Measurements from ENCODE around the gene ATP8A1. TPM values are rescaled to one million over a fixed set of nuclear protein-coding genes. Genes with fewer than 3 reads are reported as not detected.
"Not testable (repeated sequence)": the region's sequence is repeated elsewhere in the genome, so short reads cannot be mapped to it uniquely, and the experiment has no call there.

The ATP8A1 gene
- total RNA-seq, 1 experiment from 2014 or later: 0.06 TPM

- not testable (repeated sequence) for DNase-seq (ENCODE audit: low read depth)
Measured at GRCh38 chr4:42652529-42653231, 4.2 kb downstream of the ATP8A1 start.

GRCh38 chr4:42649870-42650269 lies 7.0 kb downstream of the ATP8A1 start:
- DNase-seq (ENCODE audit: low read depth): no peak

GRCh38 chr4:42646999-42647541 lies 9.8 kb downstream of the ATP8A1 start:
- DNase-seq (ENCODE audit: low read depth): no peak

- DNase-seq (ENCODE audit: low read depth): no peak
Measured at GRCh38 chr4:42646013-42646784, 10.7 kb downstream of the ATP8A1 start.

- no peak for DNase-seq (ENCODE audit: low read depth)
Measured at GRCh38 chr4:42644897-42645296, 12.0 kb downstream of the ATP8A1 start.

GRCh38 chr4:42643685-42644084 lies 13.2 kb downstream of the ATP8A1 start:
- no peak for DNase-seq (ENCODE audit: low read depth)

- DNase-seq (ENCODE audit: low read depth): no peak
Measured at GRCh38 chr4:42642845-42643615, 13.9 kb downstream of the ATP8A1 start.

GRCh38 chr4:42642101-42642797 lies 14.7 kb downstream of the ATP8A1 start:
- DNase-seq (ENCODE audit: low read depth): no peak

- no peak for DNase-seq (ENCODE audit: low read depth)
Measured at GRCh38 chr4:42641656-42642055, 15.2 kb downstream of the ATP8A1 start.

GRCh38 chr4:42641161-42641560 lies 15.7 kb downstream of the ATP8A1 start:
- no peak for DNase-seq (ENCODE audit: low read depth)

GRCh38 chr4:42640613-42641012 lies 16.3 kb downstream of the ATP8A1 start:
- DNase-seq (ENCODE audit: low read depth): no peak

- DNase-seq (ENCODE audit: low read depth): no peak
Measured at GRCh38 chr4:42638993-42639392, 17.9 kb downstream of the ATP8A1 start.

GRCh38 chr4:42638321-42638720 lies 18.6 kb downstream of the ATP8A1 start:
- DNase-seq (ENCODE audit: low read depth): no peak

GRCh38 chr4:42637867-42638266 lies 19.0 kb downstream of the ATP8A1 start:
- no peak for DNase-seq (ENCODE audit: low read depth)

GRCh38 chr4:42637104-42637503 lies 19.8 kb downstream of the ATP8A1 start:
- DNase-seq (ENCODE audit: low read depth): no peak

GRCh38 chr4:42636645-42636949 lies 20.3 kb downstream of the ATP8A1 start:
- no peak for DNase-seq (ENCODE audit: low read depth)

- no peak for DNase-seq (ENCODE audit: low read depth)
Measured at GRCh38 chr4:42633605-42634388, 23.1 kb downstream of the ATP8A1 start.

GRCh38 chr4:42632653-42633382 lies 24.1 kb downstream of the ATP8A1 start:
- DNase-seq (ENCODE audit: low read depth): no peak

- DNase-seq (ENCODE audit: low read depth): no peak
Measured at GRCh38 chr4:42630908-42631307, 26.0 kb downstream of the ATP8A1 start.

GRCh38 chr4:42628740-42629139 lies 28.2 kb downstream of the ATP8A1 start:
- no peak for DNase-seq (ENCODE audit: low read depth)

All from LHCN-M2 (cell line).